IMR-90 (cell line): Measurements from ENCODE around the gene KCNQ5. TPM values are rescaled to one million over a fixed set of nuclear protein-coding genes. Genes with fewer than 3 reads are reported as not detected.

Experiments
- ATAC-seq: fragments of 200-7000 bp; cut with Tn5 transposase; 2 replicates; pipeline ENCODE4 v1.9.1; 2020; ENCODE audit warnings: low read depth, mild to moderate bottlenecking, moderate library complexity
- BruUV-seq: library from RNA; stranded (reverse); fragments of 400-500 nt; replicated peaks from 2 replicates; lab custom pipeline; 2021; lab: Mats Ljungman, UMichigan
- CTCF ChIA-PET: fragments of 300-600 bp; formaldehyde crosslinking; extraction: SDS; loops from one replicate; lab custom pipeline; 2021; ENCODE audit warnings: antibody characterized with exemption; lab: Yijun Ruan, JAX
- POLR2A ChIA-PET: fragments of 300-600 bp; sonication (Branson Sonifier 250); formaldehyde crosslinking; loops from one replicate; lab custom pipeline; 2022; ENCODE audit warnings: antibody characterized with exemption; ENCODE audit not compliant: unreplicated experiment; lab: Charles Lee
- DNase-seq: peaks from one replicate; pipeline ENCODE4 v3.0.0; 2013
- H2AFZ ChIP-seq: replicated peaks from 2 replicates; pipeline ENCODE3; 2013; ENCODE audit warnings: low read length, mild to moderate bottlenecking; ENCODE audit not compliant: poor library complexity
- H2AK5ac ChIP-seq: 2 replicates; pipeline ENCODE4 v1.6.1; 2013; ENCODE audit warnings: low read depth, low read length, inconsistent platforms
- H2AK9ac ChIP-seq: replicated peaks from 2 replicates; pipeline ENCODE3; 2013; ENCODE audit warnings: mild to moderate bottlenecking, low read depth, low read length, moderate library complexity; ENCODE audit not compliant: poor library complexity
- H2BK120ac ChIP-seq: 2 replicates; pipeline ENCODE4 v1.6.1; 2013; ENCODE audit warnings: low read depth, low read length, inconsistent platforms
- H2BK15ac ChIP-seq: 3 replicates; pipeline ENCODE4 v1.6.1; 2013; ENCODE audit warnings: low read depth, low read length, inconsistent platforms
- H2BK20ac ChIP-seq: 2 replicates; pipeline ENCODE4 v1.6.1; 2013; ENCODE audit warnings: low read depth, mild to moderate bottlenecking, inconsistent platforms, low read length, moderate library complexity
- H2BK5ac ChIP-seq: 2 replicates; pipeline ENCODE4 v1.6.1; 2013; ENCODE audit warnings: mild to moderate bottlenecking, low read depth, low read length, inconsistent platforms; ENCODE audit not compliant: poor library complexity, severe bottlenecking
- H3K14ac ChIP-seq: replicated peaks from 2 replicates; pipeline ENCODE4 v1.6.1; 2013; ENCODE audit warnings: low read depth, low read length, inconsistent platforms
- H3K18ac ChIP-seq: 2 replicates; pipeline ENCODE4 v1.6.1; 2013; ENCODE audit warnings: low read depth, low read length, control low read depth
- H3K23ac ChIP-seq: 2 replicates; pipeline ENCODE4 v1.6.1; 2013; ENCODE audit warnings: low read depth, low read length, inconsistent platforms
- H3K27ac ChIP-seq: 2 replicates; pipeline ENCODE4 v1.5.1; 2013; ENCODE audit warnings: mild to moderate bottlenecking, control low read depth, low read length; ENCODE audit not compliant: insufficient read depth
- H3K27me3 ChIP-seq: 2 replicates; pipeline ENCODE4 v1.6.1; 2013; ENCODE audit warnings: low read length; ENCODE audit not compliant: control insufficient read depth, insufficient read depth
- H3K36me3 ChIP-seq: 2 replicates; pipeline ENCODE4 v1.6.1; 2013; ENCODE audit warnings: low read length, mixed read lengths; ENCODE audit not compliant: control insufficient read depth, insufficient read depth
- H3K4ac ChIP-seq: 2 replicates; pipeline ENCODE4 v1.6.1; 2013; ENCODE audit warnings: low read depth, low read length, inconsistent platforms
- H3K4me1 ChIP-seq: 2 replicates; pipeline ENCODE4 v1.6.1; 2013; ENCODE audit warnings: low read length, mixed read lengths; ENCODE audit not compliant: control insufficient read depth, insufficient read depth
- H3K4me2 ChIP-seq: 2 replicates; pipeline ENCODE4 v1.6.1; 2013; ENCODE audit warnings: low read depth, mild to moderate bottlenecking, control low read depth, low read length, moderate library complexity
- H3K4me3 ChIP-seq: 2 replicates; pipeline ENCODE4 v1.5.1; 2013; ENCODE audit warnings: low read depth, mild to moderate bottlenecking, control low read depth, low read length, moderate library complexity; ENCODE audit not compliant: insufficient read depth
- H3K56ac ChIP-seq: 2 replicates; pipeline ENCODE4 v1.6.1; 2013; ENCODE audit warnings: low read length, inconsistent platforms; ENCODE audit not compliant: insufficient read depth; ENCODE audit errors: extremely low read depth
- H3K79me1 ChIP-seq, 2 experiments: 2 replicates each; pipeline ENCODE4 v1.6.1; 2013; ENCODE audit warnings: low read length in 2 of 2, inconsistent platforms in 1 of 2, low read depth in 1 of 2
- H3K9ac ChIP-seq: 2 replicates; pipeline ENCODE4 v1.6.1; 2013; ENCODE audit warnings: low read depth, low read length, control low read depth
- H3K9me1 ChIP-seq: 2 replicates; pipeline ENCODE4 v1.6.1; 2013; ENCODE audit warnings: low read length, inconsistent platforms; ENCODE audit not compliant: insufficient read depth
- H3K9me3 ChIP-seq: 2 replicates; pipeline ENCODE4 v1.6.1; 2013; ENCODE audit warnings: low read length; ENCODE audit not compliant: control insufficient read depth, insufficient read depth
- H4K20me1 ChIP-seq: 2 replicates; pipeline ENCODE4 v1.6.1; 2013; ENCODE audit warnings: low read length, inconsistent platforms; ENCODE audit not compliant: insufficient read depth
- H4K5ac ChIP-seq: 2 replicates; pipeline ENCODE4 v1.6.1; 2013; ENCODE audit warnings: mild to moderate bottlenecking, low read depth, low read length, control low read depth
- H4K8ac ChIP-seq, 2 experiments: 2 replicates each; pipeline ENCODE4 v1.6.1; 2013; ENCODE audit warnings: low read depth in 2 of 2, low read length in 2 of 2, control low read depth in 1 of 2, inconsistent platforms in 1 of 2
- H4K91ac ChIP-seq: 2 replicates; pipeline ENCODE4 v1.6.1; 2013; ENCODE audit warnings: low read depth, low read length, inconsistent platforms; ENCODE audit not compliant: insufficient read depth
- CEBPB ChIP-seq: IDR thresholded peaks from 2 replicates; pipeline ENCODE4 v1.6.1; 2012; ENCODE audit warnings: low read depth, low read length, improper control_type of control experiment
- CHD1 ChIP-seq: IDR thresholded peaks from 2 replicates; pipeline ENCODE4 v1.6.1; 2012; ENCODE audit warnings: low read depth, low read length, improper control_type of control experiment
- NFE2L2 ChIP-seq: fragments of 150-350 bp; IDR thresholded peaks from 2 replicates; pipeline ENCODE4 v1.6.1; 2016; ENCODE audit warnings: low read depth, mild to moderate bottlenecking, low read length
- RFX5 ChIP-seq: IDR thresholded peaks from 2 replicates; pipeline ENCODE4 v1.8.0; 2012; ENCODE audit warnings: low read depth, mild to moderate bottlenecking, low read length, moderate library complexity
- USF2 ChIP-seq: fragments of 150-350 bp; IDR thresholded peaks from 2 replicates; pipeline ENCODE4 v1.6.1; 2017; ENCODE audit warnings: mild to moderate bottlenecking, antibody characterized with exemption, low read length, low read depth
- whole genome bisulfite sequencing, 2 experiments: methylation state at CpG; one replicate each; pipeline versions ENCODE4 v1.1.5 to v1.1.7; 2013; ENCODE audit warnings: missing lambda C conversion rate in 2 of 2; ENCODE audit not compliant: insufficient read length in 1 of 2; ENCODE audit errors: extremely low coverage in 2 of 2; 5-methylcytosine and 5-hydroxymethylcytosine counted together
- dilution Hi-C: fragments of 300-500 bp; cut with HindIII; formaldehyde crosslinking; loops from one replicate; pipeline ENCODE4 v1.14.3; 2018; ENCODE audit warnings: low sequenced_read_pairs; ENCODE audit not compliant: unreplicated experiment
- in situ Hi-C: fragments of 300-500 bp; cut with MboI; formaldehyde crosslinking; loops from 3 replicates; pipeline ENCODE4 v1.14.3; 2019; ENCODE audit warnings: low sequenced_read_pairs, inconsistent platforms, mixed read lengths
- intact Hi-C: fragments of 100-400 bp; cut with micrococcal nuclease; formaldehyde crosslinking; loops from 2 replicates; pipeline ENCODE4 v1.10.0; 2022
- polyA plus RNA-seq, 3 experiments: library from polyadenylated mRNA; depleted of rRNA; stranded (reverse); fragments of >200 nt; gene quantifications; 2 replicates each; pipeline ENCODE4 v1.2.3, GENCODE V29; 2012; ENCODE audit warnings: low replicate concordance in 1 of 3
- total RNA-seq: library from RNA; depleted of rRNA; stranded (reverse); fragments of >200 nt; gene quantifications from 2 replicates; pipeline ENCODE4 v1.2.3, GENCODE V29; 2012
- TF ChIP-seq, protein P1 (sequence below): conservative IDR thresholded peaks from 2 replicates; pipeline ENCODE4 v1.5.1; 2012; ENCODE audit warnings: mild to moderate bottlenecking, low read depth, low read length, improper control_type of control experiment
- TF ChIP-seq, protein P2 (sequence below): fragments of 150-350 bp; IDR thresholded peaks from 2 replicates; pipeline ENCODE4 v1.6.1; 2016; ENCODE audit warnings: low read depth, mild to moderate bottlenecking, low read length, moderate library complexity, borderline replicate concordance

Gene KCNQ5
- total and polyA plus RNA-seq, 2 of the 4 experiments (the other 2 are of a cell fraction) = 0.75 to 1.3 TPM

DNA sequence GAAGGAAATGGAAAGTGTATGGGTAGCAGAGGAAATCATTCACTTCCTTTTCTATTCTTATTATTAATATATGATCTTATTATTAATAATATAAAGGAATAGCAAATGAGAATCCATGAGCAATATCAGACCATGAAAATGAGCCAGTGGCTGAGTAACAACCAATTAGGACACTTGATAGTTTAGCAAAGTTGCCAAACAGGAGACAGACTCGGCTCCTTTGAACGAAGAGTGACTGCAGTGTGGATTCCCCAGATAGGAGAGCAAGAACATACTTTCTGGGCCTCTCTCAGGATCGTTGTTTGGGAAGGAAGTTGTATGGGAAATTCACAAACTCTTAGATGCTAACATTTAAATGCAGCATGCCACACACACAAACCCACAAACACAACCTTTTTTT lies 381.4 kb downstream of the KCNQ5 start:
- no TSS peak for BruUV-seq
- no peak overlapping the region for H4K5ac ChIP-seq
- no peaks in the 10 kb centered on the region for H3K27me3 ChIP-seq
- H3K56ac ChIP-seq = no peak overlapping the region
- POLR2A ChIA-PET = no interaction called here
- H3K14ac ChIP-seq = no peak overlapping the region
- ATAC-seq (no peak), DNase-seq (no peak)
- H3K23ac ChIP-seq = no peak overlapping the region
- H3K9me1 ChIP-seq = no peaks in the 10 kb centered on the region
- H4K8ac ChIP-seq = no peak overlapping the region
- H3K9me3 ChIP-seq = no peaks in the 10 kb centered on the region
- H2BK20ac ChIP-seq = no peak overlapping the region
- CTCF ChIA-PET = no interaction called here
- no peak overlapping the region for H3K4me3 ChIP-seq
- dilution Hi-C loops (no loop called here), intact Hi-C loops (no loop called here), in situ Hi-C loops (no loop called here)
- H2AFZ ChIP-seq = no peak overlapping the region
- H2BK15ac ChIP-seq = no peak overlapping the region
- no peak overlapping the region for H2AK9ac ChIP-seq
- WGBS, 2 experiments = no CpG with 5 or more reads among the region's 3 CpGs
- H2BK120ac ChIP-seq = no peak overlapping the region
- no peak overlapping the region for H3K27ac ChIP-seq
- H2AK5ac ChIP-seq = no peak overlapping the region
- no peak for TF ChIP-seq NFE2L2
- TF ChIP-seq CEBPB = no peak
- no peak for TF ChIP-seq CHD1
- TF ChIP-seq, protein P1, sequence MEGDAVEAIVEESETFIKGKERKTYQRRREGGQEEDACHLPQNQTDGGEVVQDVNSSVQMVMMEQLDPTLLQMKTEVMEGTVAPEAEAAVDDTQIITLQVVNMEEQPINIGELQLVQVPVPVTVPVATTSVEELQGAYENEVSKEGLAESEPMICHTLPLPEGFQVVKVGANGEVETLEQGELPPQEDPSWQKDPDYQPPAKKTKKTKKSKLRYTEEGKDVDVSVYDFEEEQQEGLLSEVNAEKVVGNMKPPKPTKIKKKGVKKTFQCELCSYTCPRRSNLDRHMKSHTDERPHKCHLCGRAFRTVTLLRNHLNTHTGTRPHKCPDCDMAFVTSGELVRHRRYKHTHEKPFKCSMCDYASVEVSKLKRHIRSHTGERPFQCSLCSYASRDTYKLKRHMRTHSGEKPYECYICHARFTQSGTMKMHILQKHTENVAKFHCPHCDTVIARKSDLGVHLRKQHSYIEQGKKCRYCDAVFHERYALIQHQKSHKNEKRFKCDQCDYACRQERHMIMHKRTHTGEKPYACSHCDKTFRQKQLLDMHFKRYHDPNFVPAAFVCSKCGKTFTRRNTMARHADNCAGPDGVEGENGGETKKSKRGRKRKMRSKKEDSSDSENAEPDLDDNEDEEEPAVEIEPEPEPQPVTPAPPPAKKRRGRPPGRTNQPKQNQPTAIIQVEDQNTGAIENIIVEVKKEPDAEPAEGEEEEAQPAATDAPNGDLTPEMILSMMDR = no peak
- no peak for TF ChIP-seq RFX5
- no peak for TF ChIP-seq USF2
- TF ChIP-seq, protein P2, sequence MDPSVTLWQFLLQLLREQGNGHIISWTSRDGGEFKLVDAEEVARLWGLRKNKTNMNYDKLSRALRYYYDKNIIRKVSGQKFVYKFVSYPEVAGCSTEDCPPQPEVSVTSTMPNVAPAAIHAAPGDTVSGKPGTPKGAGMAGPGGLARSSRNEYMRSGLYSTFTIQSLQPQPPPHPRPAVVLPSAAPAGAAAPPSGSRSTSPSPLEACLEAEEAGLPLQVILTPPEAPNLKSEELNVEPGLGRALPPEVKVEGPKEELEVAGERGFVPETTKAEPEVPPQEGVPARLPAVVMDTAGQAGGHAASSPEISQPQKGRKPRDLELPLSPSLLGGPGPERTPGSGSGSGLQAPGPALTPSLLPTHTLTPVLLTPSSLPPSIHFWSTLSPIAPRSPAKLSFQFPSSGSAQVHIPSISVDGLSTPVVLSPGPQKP = no peak
- no peak overlapping the region for H3K9ac ChIP-seq
- H3K79me1 ChIP-seq = no peaks in the 10 kb centered on the region
- H3K4me1 ChIP-seq = no peaks in the 10 kb centered on the region
- H2BK5ac ChIP-seq = no peak overlapping the region
- H4K91ac ChIP-seq = no peak overlapping the region
- H4K20me1 ChIP-seq = no peaks in the 10 kb centered on the region
- H3K36me3 ChIP-seq = no peaks in the 10 kb centered on the region
- H3K4ac ChIP-seq = no peak overlapping the region
- H3K4me2 ChIP-seq = no peak overlapping the region
- no peak overlapping the region for H3K18ac ChIP-seq
